Measurements from ENCODE around the gene L3MBTL3.

The L3MBTL3 gene

GRCh38 chr6:130119211-130119610 is 100.8 kb downstream of the L3MBTL3 start:
- no peak for TF ChIP-seq CTCF (IDR thresholded peaks at IDR 0.05; ENCODE audit: low read depth, low read length, missing control alignments)
- no peak for DNase-seq (ENCODE audit: low read depth)
- in situ Hi-C loops (cut with HindIII; ENCODE audit: low sequenced_read_pairs), result no loop called here
- H3K4me3 ChIP-seq (ENCODE audit: low read depth, low read length), result no peak overlapping the region

GRCh38 chr6:130120731-130121130 is 102.3 kb downstream of the L3MBTL3 start:
- no peak for TF ChIP-seq CTCF (IDR thresholded peaks at IDR 0.05; ENCODE audit: low read depth, low read length, missing control alignments)
- in situ Hi-C loops (cut with HindIII; ENCODE audit: low sequenced_read_pairs), result no loop called here
- DNase-seq (ENCODE audit: low read depth), result no peak
- no peak overlapping the region for H3K4me3 ChIP-seq (ENCODE audit: low read depth, low read length)

GRCh38 chr6:130122243-130122642 is 103.9 kb downstream of the L3MBTL3 start:
- TF ChIP-seq CTCF (IDR thresholded peaks at IDR 0.05; ENCODE audit: low read depth, low read length, missing control alignments), result no peak
- DNase-seq (ENCODE audit: low read depth), result no peak
- H3K4me3 ChIP-seq (ENCODE audit: low read depth, low read length), result no peak overlapping the region
- in situ Hi-C loops (cut with HindIII; ENCODE audit: low sequenced_read_pairs), result no loop called here

GRCh38 chr6:130127195-130127594 is 108.8 kb downstream of the L3MBTL3 start:
- no peak for DNase-seq (ENCODE audit: low read depth)
- TF ChIP-seq CTCF (IDR thresholded peaks at IDR 0.05; ENCODE audit: low read depth, low read length, missing control alignments), result no peak
- no peak overlapping the region for H3K4me3 ChIP-seq (ENCODE audit: low read depth, low read length)
- in situ Hi-C loops (cut with HindIII; ENCODE audit: low sequenced_read_pairs), result no loop called here

DNA sequence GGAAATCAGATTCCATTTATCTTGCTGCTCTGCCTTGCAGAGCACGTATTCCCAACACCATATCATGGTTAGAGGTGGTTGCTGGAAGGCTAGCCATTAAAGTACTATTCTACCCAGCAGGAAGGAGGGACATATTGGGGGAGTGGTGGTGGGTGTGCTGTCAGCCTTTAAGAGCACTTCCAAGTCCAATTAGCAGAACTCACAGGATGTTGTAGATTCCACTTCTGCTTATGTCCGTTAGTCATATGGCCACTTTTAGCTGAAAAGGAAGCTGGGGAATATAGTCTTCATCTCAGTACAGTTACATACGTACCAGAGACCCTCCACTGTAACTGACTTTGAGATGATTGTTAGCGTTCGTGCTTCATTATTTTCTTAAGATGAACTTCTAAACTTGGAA is 109.9 kb downstream of the L3MBTL3 start:
- no peak for TF ChIP-seq CTCF (IDR thresholded peaks at IDR 0.05; ENCODE audit: low read depth, low read length, missing control alignments)
- no peak overlapping the region for H3K4me3 ChIP-seq (ENCODE audit: low read depth, low read length)
- DNase-seq (ENCODE audit: low read depth), result no peak
- in situ Hi-C loops (cut with HindIII; ENCODE audit: low sequenced_read_pairs), result no loop called here

GRCh38 chr6:130129762-130130246 is 111.4 kb downstream of the L3MBTL3 start:
- no peak overlapping the region for H3K4me3 ChIP-seq (ENCODE audit: low read depth, low read length)
- in situ Hi-C loops (cut with HindIII; ENCODE audit: low sequenced_read_pairs), result no loop called here
- no peak for DNase-seq (ENCODE audit: low read depth)

More at GRCh38 chr6:130129762-130130246, 111.4 kb downstream of the L3MBTL3 start:
- no peak for TF ChIP-seq CTCF (IDR thresholded peaks at IDR 0.05; ENCODE audit: low read depth, low read length, missing control alignments)

Data from astrocyte of the cerebellum (primary cell).